BLaER1 (cell line): ENCODE measurements around the gene ZNF692.

Experiments used
- H3K27ac ChIP-seq: shearing (Covaris generic); formaldehyde crosslinking; 2 replicates; pipeline ENCODE4 v1.8.1; 2022
- H3K27me3 ChIP-seq: shearing (Covaris generic); formaldehyde crosslinking; 2 replicates; pipeline ENCODE4 v1.8.1; 2022
- H3K36me3 ChIP-seq: shearing (Covaris generic); formaldehyde crosslinking; 2 replicates; pipeline ENCODE4 v1.8.1; 2022
- H3K4me1 ChIP-seq: shearing (Covaris generic); formaldehyde crosslinking; 2 replicates; pipeline ENCODE4 v1.8.1; 2022
- H3K4me2 ChIP-seq: shearing (Covaris generic); formaldehyde crosslinking; 2 replicates; pipeline ENCODE4 v1.8.1; 2022
- H3K4me3 ChIP-seq: shearing (Covaris generic); formaldehyde crosslinking; 2 replicates; pipeline ENCODE4 v1.8.1; 2022
- H3K9ac ChIP-seq: shearing (Covaris generic); formaldehyde crosslinking; 2 replicates; pipeline ENCODE4 v1.8.1; 2022
- H3K9me3 ChIP-seq: shearing (Covaris generic); formaldehyde crosslinking; 2 replicates; pipeline ENCODE4 v1.8.1; 2022
- H4K20me1 ChIP-seq: shearing (Covaris generic); formaldehyde crosslinking; 2 replicates; pipeline ENCODE4 v1.8.1; 2022
- Cebpa-rat ChIP-seq: shearing (Covaris generic); IDR thresholded peaks from 2 replicates; pipeline ENCODE4 v1.8.1; 2022

ZNF692 gene

GRCh38 chr1:248850536-248851251 is 8.2 kb downstream of the ZNF692 start:
- peaks cover 33% of the 10 kb centered on the region for H3K4me1 ChIP-seq
- H3K27me3 ChIP-seq, result no peaks in the 10 kb centered on the region
- no peak overlapping the region for H3K4me2 ChIP-seq
- H3K9ac ChIP-seq, result no peak overlapping the region
- no peak overlapping the region for H3K4me3 ChIP-seq
- no peaks in the 10 kb centered on the region for H3K9me3 ChIP-seq
- no peak for TF ChIP-seq Cebpa-rat
- H4K20me1 ChIP-seq, result peaks cover 72% of the 10 kb centered on the region
- H3K27ac ChIP-seq, result no peak overlapping the region
- peaks cover 99% of the 10 kb centered on the region for H3K36me3 ChIP-seq

GRCh38 chr1:248850124-248850523 is 8.8 kb downstream of the ZNF692 start:
- Histone ChIP-seq H3K36me3 (peaks cover 99% of the 10 kb centered on the region), H3K4me1 (peaks cover 33% of the 10 kb centered on the region), H3K27ac (no peak overlapping the region), H3K4me2 (no peak overlapping the region), H3K27me3 (no peaks in the 10 kb centered on the region), H3K4me3 (no peak overlapping the region), H4K20me1 (peaks cover 76% of the 10 kb centered on the region), H3K9ac (no peak overlapping the region), H3K9me3 (no peaks in the 10 kb centered on the region)
- TF ChIP-seq Cebpa-rat, result no peak

GRCh38 chr1:248849637-248850036 is 9.2 kb downstream of the ZNF692 start:
- peaks cover 99% of the 10 kb centered on the region for H3K36me3 ChIP-seq
- H3K4me1 ChIP-seq, result peaks cover 33% of the 10 kb centered on the region
- no peak overlapping the region for H3K27ac ChIP-seq
- H3K27me3 ChIP-seq, result no peaks in the 10 kb centered on the region
- H4K20me1 ChIP-seq, result peaks cover 80% of the 10 kb centered on the region
- no peak for TF ChIP-seq Cebpa-rat
- no peak overlapping the region for H3K4me3 ChIP-seq
- no peaks in the 10 kb centered on the region for H3K9me3 ChIP-seq
- H3K4me2 ChIP-seq, result no peak overlapping the region
- no peak overlapping the region for H3K9ac ChIP-seq

- H3K9ac ChIP-seq, result no peak overlapping the region
- no peaks in the 10 kb centered on the region for H3K9me3 ChIP-seq
- H3K4me3 ChIP-seq, result no peak overlapping the region
- TF ChIP-seq Cebpa-rat, result no peak
- peaks cover 85% of the 10 kb centered on the region for H4K20me1 ChIP-seq
- peaks cover 99% of the 10 kb centered on the region for H3K36me3 ChIP-seq
- no peak overlapping the region for H3K4me2 ChIP-seq
- H3K4me1 ChIP-seq, result peaks cover 30% of the 10 kb centered on the region
- H3K27ac ChIP-seq, result no peak overlapping the region
- no peaks in the 10 kb centered on the region for H3K27me3 ChIP-seq
Observed at GRCh38 chr1:248849152-248849551, 9.7 kb downstream of the ZNF692 start.

- Histone ChIP-seq H3K36me3 (peaks cover 99% of the 10 kb centered on the region), H3K4me3 (no peak overlapping the region), H3K9ac (no peak overlapping the region), H3K4me2 (no peak overlapping the region), H4K20me1 (peaks cover 90% of the 10 kb centered on the region), H3K27ac (no peak overlapping the region), H3K9me3 (no peaks in the 10 kb centered on the region), H3K27me3 (no peaks in the 10 kb centered on the region), H3K4me1 (peaks cover 25% of the 10 kb centered on the region)
- no peak for TF ChIP-seq Cebpa-rat
Observed at GRCh38 chr1:248848602-248849001, 10.3 kb downstream of the ZNF692 start.

GRCh38 chr1:248847956-248848561 is 10.8 kb downstream of the ZNF692 start:
- peaks cover 92% of the 10 kb centered on the region for H4K20me1 ChIP-seq
- H3K4me3 ChIP-seq, result no peak overlapping the region
- no peak for TF ChIP-seq Cebpa-rat
- peaks cover 98% of the 10 kb centered on the region for H3K36me3 ChIP-seq
- H3K9me3 ChIP-seq, result no peaks in the 10 kb centered on the region
- peaks cover 23% of the 10 kb centered on the region for H3K4me1 ChIP-seq
- no peak overlapping the region for H3K27ac ChIP-seq
- H3K4me2 ChIP-seq, result no peak overlapping the region
- no peak overlapping the region for H3K9ac ChIP-seq
- no peaks in the 10 kb centered on the region for H3K27me3 ChIP-seq

GRCh38 chr1:248847181-248847955 is 11.5 kb downstream of the ZNF692 start:
- Histone ChIP-seq H3K4me1 (peaks cover 23% of the 10 kb centered on the region), H3K4me2 (no peak overlapping the region), H3K9ac (no peak overlapping the region), H4K20me1 (peaks cover 92% of the 10 kb centered on the region), H3K4me3 (no peak overlapping the region), H3K36me3 (peaks cover 98% of the 10 kb centered on the region), H3K9me3 (no peaks in the 10 kb centered on the region), H3K27me3 (no peaks in the 10 kb centered on the region), H3K27ac (no peak overlapping the region)
- no peak for TF ChIP-seq Cebpa-rat

GRCh38 chr1:248844526-248844925 is 14.4 kb downstream of the ZNF692 start:
- Histone ChIP-seq H4K20me1 (peaks cover 94% of the 10 kb centered on the region), H3K27me3 (no peaks in the 10 kb centered on the region)

GRCh38 chr1:248843687-248844086 is 15.2 kb downstream of the ZNF692 start:
- no peak for TF ChIP-seq Cebpa-rat
- no peak overlapping the region for H3K27ac ChIP-seq
- no peaks in the 10 kb centered on the region for H3K9me3 ChIP-seq
- H3K4me1 ChIP-seq, result peaks cover 44% of the 10 kb centered on the region
- H3K9ac ChIP-seq, result no peak overlapping the region
- H3K4me2 ChIP-seq, result no peak overlapping the region
- H3K36me3 ChIP-seq, result peaks cover 67% of the 10 kb centered on the region
- no peaks in the 10 kb centered on the region for H3K27me3 ChIP-seq
- H4K20me1 ChIP-seq, result peaks cover 85% of the 10 kb centered on the region
- no peak overlapping the region for H3K4me3 ChIP-seq

More at GRCh38 chr1:248844526-248844925, 14.4 kb downstream of the ZNF692 start:
- Histone ChIP-seq H3K36me3 (peaks cover 75% of the 10 kb centered on the region), H3K4me3 (no peak overlapping the region), H3K27ac (no peak overlapping the region), H3K4me2 (no peak overlapping the region), H3K4me1 (peaks cover 39% of the 10 kb centered on the region), H3K9ac (no peak overlapping the region), H3K9me3 (no peaks in the 10 kb centered on the region)
- no peak for TF ChIP-seq Cebpa-rat
